Measurements from ENCODE around the gene CNNM4. TPM values are rescaled to one million over a fixed set of nuclear protein-coding genes. Genes with fewer than 3 reads are reported as not detected.

CNNM4 gene
- total RNA-seq, 1 experiment from 2014 or later = 12.5 TPM

DNA sequence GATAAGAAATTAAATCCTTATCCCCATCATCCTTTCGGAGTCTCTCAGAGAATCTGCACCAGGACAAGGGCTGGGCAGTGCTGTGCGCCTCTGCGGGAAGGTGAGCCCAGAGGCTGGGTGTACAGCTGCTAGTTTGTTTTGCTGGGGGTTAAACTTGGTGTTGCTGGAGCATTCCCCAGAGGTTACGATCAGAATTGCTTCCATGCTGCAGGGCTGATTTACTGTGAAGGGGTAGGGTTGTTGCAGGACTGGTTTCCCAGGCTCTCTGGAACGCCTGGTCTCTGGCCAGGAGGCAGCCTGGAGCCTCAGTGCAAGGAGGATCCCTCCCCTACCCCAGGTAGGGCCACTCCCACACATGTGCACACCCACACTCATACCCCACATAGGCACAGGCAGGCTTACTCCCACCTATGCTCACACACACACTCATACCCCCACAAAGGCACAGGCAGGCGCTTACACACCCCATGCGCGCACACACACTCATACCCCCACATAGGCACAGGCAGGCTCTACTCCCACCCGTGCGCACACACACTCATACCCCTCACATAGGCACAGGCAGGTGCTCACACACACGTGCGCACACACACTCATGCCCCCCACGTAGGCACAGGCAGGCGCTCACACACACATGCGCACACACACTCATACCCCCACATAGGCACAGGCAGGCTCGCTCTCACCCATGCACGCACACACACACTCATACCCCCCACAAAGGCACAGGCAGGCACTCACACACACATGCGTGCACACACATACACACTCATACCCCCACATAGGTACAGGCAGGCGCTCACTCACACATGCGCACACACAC lies 11.3 kb downstream of the CNNM4 start:
- Histone ChIP-seq H3K4me2 (ENCODE audit: low read length) (peak overlapping the region; percentile 35), H3K9me2 (replicated peaks; ENCODE audit: low read length) (no peaks in the 10 kb centered on the region), H3K27ac (ENCODE audit: low read length) (0 out of 2 replicates have a peak overlapping the region, but pooled peaks have one; percentile 23), H3K4me1 (ENCODE audit: insufficient read depth, low read length) (peaks cover 33% of the 10 kb centered on the region), H2AFZ (ENCODE audit: low read length) (no peak overlapping the region), H3K79me2 (ENCODE audit: low read length) (peaks cover 32% of the 10 kb centered on the region), H3K9me3 (ENCODE audit: low read length) (no peaks in the 10 kb centered on the region), H4K20me1 (ENCODE audit: low read length) (no peaks in the 10 kb centered on the region), H3K4me3 (ENCODE audit: low read length) (no peak overlapping the region), H3K36me3 (ENCODE audit: low read depth, low read length) (no peaks in the 10 kb centered on the region), H3K9ac (ENCODE audit: low read length) (no peak overlapping the region), H3F3A (ENCODE audit: low read length, unreplicated experiment) (no peaks in the 10 kb centered on the region), H3K27me3 (ENCODE audit: low read length) (no peaks in the 10 kb centered on the region)
- TF ChIP-seq, protein P1, sequence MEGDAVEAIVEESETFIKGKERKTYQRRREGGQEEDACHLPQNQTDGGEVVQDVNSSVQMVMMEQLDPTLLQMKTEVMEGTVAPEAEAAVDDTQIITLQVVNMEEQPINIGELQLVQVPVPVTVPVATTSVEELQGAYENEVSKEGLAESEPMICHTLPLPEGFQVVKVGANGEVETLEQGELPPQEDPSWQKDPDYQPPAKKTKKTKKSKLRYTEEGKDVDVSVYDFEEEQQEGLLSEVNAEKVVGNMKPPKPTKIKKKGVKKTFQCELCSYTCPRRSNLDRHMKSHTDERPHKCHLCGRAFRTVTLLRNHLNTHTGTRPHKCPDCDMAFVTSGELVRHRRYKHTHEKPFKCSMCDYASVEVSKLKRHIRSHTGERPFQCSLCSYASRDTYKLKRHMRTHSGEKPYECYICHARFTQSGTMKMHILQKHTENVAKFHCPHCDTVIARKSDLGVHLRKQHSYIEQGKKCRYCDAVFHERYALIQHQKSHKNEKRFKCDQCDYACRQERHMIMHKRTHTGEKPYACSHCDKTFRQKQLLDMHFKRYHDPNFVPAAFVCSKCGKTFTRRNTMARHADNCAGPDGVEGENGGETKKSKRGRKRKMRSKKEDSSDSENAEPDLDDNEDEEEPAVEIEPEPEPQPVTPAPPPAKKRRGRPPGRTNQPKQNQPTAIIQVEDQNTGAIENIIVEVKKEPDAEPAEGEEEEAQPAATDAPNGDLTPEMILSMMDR (conservative IDR thresholded peaks at IDR 0.05; ENCODE audit: low read depth, low read length) = peak; percentile 35
- no peak for TF ChIP-seq EZH2 (IDR thresholded peaks at IDR 0.05; ENCODE audit: low read length, unreplicated experiment)
- POLR2A ChIA-PET (ENCODE audit: unreplicated experiment) = no interaction called here
- intact Hi-C loops (cut with micrococcal nuclease) = no loop called here
- BruUV-seq (replicated peaks) = no TSS peak
- CTCF ChIA-PET = no interaction called here
- DNase-seq (peak; percentile 91), ATAC-seq (peak; percentile 71)

DNA sequence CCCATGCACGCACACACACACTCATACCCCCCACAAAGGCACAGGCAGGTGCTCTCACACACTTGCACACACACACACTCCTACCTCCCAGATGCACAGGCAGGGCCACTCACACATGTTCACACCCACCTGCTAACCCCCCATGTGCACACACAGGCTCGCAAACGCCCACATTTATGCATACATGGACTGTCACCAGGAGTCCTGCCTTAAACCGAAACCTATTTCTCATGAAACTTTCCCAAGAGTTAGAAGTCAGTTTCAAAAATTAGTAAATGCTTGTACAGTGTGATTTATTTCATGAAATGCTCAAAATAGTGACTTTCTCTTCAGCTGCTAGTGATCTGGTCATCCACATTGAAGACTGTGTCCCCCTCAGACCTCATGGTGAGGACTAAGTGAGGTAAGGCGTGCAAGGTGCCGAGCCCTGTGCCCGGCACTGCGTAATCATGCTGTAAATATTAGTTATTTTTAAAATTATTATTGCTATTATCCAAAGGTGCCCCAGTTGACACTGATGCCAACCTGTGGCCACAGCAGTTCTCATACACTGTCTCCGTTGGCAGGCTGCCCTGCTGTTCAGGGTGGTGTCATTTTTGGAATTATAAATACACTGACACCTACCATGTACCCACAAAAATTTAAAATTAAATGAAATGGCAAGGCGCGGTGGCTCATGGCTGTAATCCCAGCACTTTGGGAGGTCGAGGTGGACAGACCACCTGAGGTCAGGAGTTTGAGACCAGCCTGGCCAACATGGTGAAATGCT lies 12.4 kb downstream of the CNNM4 start:
- H3K27me3 ChIP-seq (ENCODE audit: low read length) = no peaks in the 10 kb centered on the region
- TF ChIP-seq EZH2phosphoT487 (IDR thresholded peaks at IDR 0.05; ENCODE audit: borderline replicate concordance, low read length) (no peak), EZH2 (IDR thresholded peaks at IDR 0.05; ENCODE audit: low read length, unreplicated experiment) (no peak)
- TF ChIP-seq, protein P1 (conservative IDR thresholded peaks at IDR 0.05; ENCODE audit: low read depth, low read length) = no peak
- intact Hi-C loops (cut with micrococcal nuclease) = no loop called here
- no peak overlapping the region for H2AFZ ChIP-seq (ENCODE audit: low read length)
- H3K9ac ChIP-seq (ENCODE audit: low read length) = no peak overlapping the region
- no peaks in the 10 kb centered on the region for H4K20me1 ChIP-seq (ENCODE audit: low read length)
- no peak overlapping the region for H3K4me3 ChIP-seq (ENCODE audit: low read length)
- H3F3A ChIP-seq (ENCODE audit: low read length, unreplicated experiment) = no peaks in the 10 kb centered on the region
- BruUV-seq (replicated peaks) = no TSS peak
- no peaks in the 10 kb centered on the region for H3K9me3 ChIP-seq (ENCODE audit: low read length)
- no peak overlapping the region for H3K4me2 ChIP-seq (ENCODE audit: low read length)
- H3K4me1 ChIP-seq (ENCODE audit: insufficient read depth, low read length) = peaks cover 23% of the 10 kb centered on the region
- H3K79me2 ChIP-seq (ENCODE audit: low read length) = peaks cover 26% of the 10 kb centered on the region
- CTCF ChIA-PET = no interaction called here
- ATAC-seq = no peak
- H3K36me3 ChIP-seq (ENCODE audit: low read depth, low read length) = no peaks in the 10 kb centered on the region
- H3K9me2 ChIP-seq (replicated peaks; ENCODE audit: low read length) = no peaks in the 10 kb centered on the region
- H3K27ac ChIP-seq (ENCODE audit: low read length) = no peak overlapping the region
- DNase-seq = no peak
- POLR2A ChIA-PET (ENCODE audit: unreplicated experiment) = no interaction called here
